ENCODE results near the gene ITIH4.

The ITIH4 gene

GRCh38 chr3:52874160-52874701 is 43.8 kb upstream of the ITIH4 start:
- no peak for TF ChIP-seq CTCF (conservative IDR thresholded peaks at IDR 0.05; ENCODE audit: low read depth, low read length)
- H3K4me3 ChIP-seq (ENCODE audit: low read length): no peak overlapping the region
- no peak for DNase-seq (ENCODE audit: low read depth)

GRCh38 chr3:52873433-52874159 is 43.1 kb upstream of the ITIH4 start:
- no peak for DNase-seq (ENCODE audit: low read depth)
- H3K4me3 ChIP-seq (ENCODE audit: low read length): no peak overlapping the region
- no peak for TF ChIP-seq CTCF (conservative IDR thresholded peaks at IDR 0.05; ENCODE audit: low read depth, low read length)

- no peak for TF ChIP-seq CTCF (conservative IDR thresholded peaks at IDR 0.05; ENCODE audit: low read depth, low read length)
- H3K4me3 ChIP-seq (ENCODE audit: low read length): no peak overlapping the region
- no peak for DNase-seq (ENCODE audit: low read depth)
Observed at GRCh38 chr3:52872245-52872644, 41.8 kb upstream of the ITIH4 start.

- TF ChIP-seq CTCF (conservative IDR thresholded peaks at IDR 0.05; ENCODE audit: low read depth, low read length): no peak
- no peak overlapping the region for H3K4me3 ChIP-seq (ENCODE audit: low read length)
- DNase-seq (ENCODE audit: low read depth): no peak
Observed at GRCh38 chr3:52871761-52872160, 41.3 kb upstream of the ITIH4 start.

- DNase-seq (ENCODE audit: low read depth): no peak
- no peak overlapping the region for H3K4me3 ChIP-seq (ENCODE audit: low read length)
- no peak for TF ChIP-seq CTCF (conservative IDR thresholded peaks at IDR 0.05; ENCODE audit: low read depth, low read length)
Observed at GRCh38 chr3:52870471-52870870, 40.0 kb upstream of the ITIH4 start.

- DNase-seq (ENCODE audit: low read depth): no peak
- no peak overlapping the region for H3K4me3 ChIP-seq (ENCODE audit: low read length)
- TF ChIP-seq CTCF (conservative IDR thresholded peaks at IDR 0.05; ENCODE audit: low read depth, low read length): no peak
Observed at GRCh38 chr3:52866427-52866826, 36.0 kb upstream of the ITIH4 start.

- H3K4me3 ChIP-seq (ENCODE audit: low read length): no peak overlapping the region
- TF ChIP-seq CTCF (conservative IDR thresholded peaks at IDR 0.05; ENCODE audit: low read depth, low read length): no peak
- DNase-seq (ENCODE audit: low read depth): no peak
Observed at GRCh38 chr3:52865994-52866393, 35.5 kb upstream of the ITIH4 start.

All from retinal pigment epithelial cell (primary cell).